NCI-H1105 treated with DMSO at 0.1 percent for 48 hours (cell line): ENCODE measurements around the gene AEBP1.

Experiments
- DNase-seq: peaks from one replicate; lab custom pipeline; 2025; lab: John Stamatoyannopoulos, UW

AEBP1 gene

DNA sequence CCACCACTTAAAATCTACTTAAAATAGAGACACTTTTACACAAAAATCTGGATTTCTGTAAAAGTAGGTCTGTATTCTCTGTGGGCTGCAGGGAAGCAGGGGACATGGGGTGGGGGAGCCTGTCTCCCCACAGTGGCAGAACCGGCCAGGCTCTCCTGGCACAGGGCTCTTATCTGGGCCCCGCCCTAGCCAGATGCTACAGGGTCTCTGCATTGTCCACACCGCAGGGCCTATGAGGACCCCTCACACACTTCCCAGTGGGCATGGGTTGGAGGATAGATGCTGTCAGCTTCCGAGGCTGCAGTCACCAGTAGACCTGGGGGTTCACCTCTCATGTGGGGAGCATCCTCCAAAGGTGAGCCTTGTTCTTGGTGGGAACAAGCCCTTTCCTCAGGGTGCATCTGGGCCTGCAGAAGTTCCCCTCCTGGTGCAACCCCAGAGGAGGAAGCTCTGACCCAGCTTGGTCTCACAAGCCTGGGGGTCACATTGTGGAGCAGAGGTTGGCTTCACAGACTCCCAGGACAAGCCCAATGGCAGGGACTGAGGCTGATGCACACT is 52.4 kb downstream of the AEBP1 start:
- no peak for DNase-seq

DNA sequence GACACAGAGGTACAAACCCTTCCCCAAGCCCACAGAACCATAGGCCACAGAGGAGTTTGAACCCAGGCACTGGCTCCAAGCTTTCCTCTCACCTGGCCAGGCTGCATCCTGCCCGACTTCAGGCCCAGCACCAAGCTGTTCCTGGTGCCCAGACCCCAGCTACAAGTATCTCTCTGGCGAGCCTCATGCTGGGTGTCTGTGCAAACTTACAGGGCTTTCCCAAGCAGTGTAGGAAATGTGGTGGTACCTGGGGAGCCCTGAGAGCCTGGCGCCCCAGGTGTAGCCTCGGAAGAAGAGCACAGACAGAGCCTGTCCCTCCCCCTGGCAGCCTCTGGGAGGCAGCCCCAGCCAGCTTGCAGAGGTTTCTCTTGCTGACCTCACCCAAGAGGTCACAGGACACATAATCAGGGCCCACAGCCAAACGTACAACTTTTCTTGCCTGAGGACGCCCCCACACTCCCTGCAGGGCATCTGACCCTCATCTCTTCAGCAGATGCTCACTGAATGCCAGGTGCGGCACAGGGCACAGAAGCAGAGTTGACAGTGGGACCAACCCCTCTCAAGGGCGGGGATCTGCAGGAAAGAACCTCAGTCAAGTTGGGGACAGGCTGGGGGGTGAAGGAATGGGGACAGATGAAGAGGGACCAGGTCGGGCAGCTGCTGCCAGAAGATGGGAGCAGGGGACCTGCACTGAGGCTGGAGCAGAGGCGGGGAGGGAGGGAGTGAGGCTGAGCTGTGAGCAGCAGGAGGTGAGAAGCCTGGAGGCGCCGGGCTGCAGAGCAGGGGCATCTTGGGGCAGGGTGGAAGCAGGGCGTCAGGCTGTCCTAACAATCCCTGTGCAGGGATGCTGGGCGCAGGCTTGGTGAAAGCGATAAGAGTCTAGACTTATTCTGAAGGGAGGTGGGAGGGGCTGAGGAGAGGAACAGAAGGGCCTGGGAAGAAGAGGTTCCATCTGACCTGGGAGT is 53.3 kb downstream of the AEBP1 start:
- no peak for DNase-seq

DNA sequence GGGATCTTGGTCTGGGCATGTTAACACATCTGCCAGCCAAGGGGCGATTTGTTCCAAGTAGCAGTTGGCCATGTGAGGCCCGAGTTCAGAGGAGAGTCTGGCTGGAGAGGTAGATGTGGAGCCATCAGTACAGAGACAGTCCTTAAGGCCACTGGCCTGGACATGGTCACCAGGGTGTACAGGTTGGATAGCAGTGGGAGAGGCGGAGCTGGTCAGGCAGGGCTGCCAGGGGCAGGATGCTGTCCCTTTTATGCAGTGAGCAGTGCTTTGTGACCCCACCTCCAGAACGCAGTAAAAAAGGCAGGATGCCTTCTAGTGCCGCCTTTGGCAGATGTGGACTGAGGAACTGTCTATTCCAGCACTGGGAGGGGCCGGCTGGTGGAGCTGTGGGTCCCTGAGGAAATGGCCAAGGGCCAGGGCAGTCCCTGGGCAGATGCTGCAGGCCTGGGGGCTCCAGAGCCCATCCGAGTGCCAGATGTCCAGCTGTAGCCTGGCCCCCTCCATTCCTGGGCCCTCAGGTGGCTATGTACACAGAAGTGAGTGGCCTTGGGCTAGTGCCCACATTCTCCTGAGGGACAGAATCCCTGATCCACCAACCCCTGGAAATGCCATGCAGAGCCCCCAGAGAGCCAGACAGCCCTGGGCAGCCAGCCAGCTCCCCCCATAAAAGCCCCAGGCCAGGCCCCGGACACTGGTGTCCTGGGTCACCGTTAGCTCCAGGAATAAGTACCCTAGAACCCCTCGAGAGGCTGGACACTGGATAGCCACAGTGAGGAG is 54.1 kb downstream of the AEBP1 start:
- no peak for DNase-seq

DNA sequence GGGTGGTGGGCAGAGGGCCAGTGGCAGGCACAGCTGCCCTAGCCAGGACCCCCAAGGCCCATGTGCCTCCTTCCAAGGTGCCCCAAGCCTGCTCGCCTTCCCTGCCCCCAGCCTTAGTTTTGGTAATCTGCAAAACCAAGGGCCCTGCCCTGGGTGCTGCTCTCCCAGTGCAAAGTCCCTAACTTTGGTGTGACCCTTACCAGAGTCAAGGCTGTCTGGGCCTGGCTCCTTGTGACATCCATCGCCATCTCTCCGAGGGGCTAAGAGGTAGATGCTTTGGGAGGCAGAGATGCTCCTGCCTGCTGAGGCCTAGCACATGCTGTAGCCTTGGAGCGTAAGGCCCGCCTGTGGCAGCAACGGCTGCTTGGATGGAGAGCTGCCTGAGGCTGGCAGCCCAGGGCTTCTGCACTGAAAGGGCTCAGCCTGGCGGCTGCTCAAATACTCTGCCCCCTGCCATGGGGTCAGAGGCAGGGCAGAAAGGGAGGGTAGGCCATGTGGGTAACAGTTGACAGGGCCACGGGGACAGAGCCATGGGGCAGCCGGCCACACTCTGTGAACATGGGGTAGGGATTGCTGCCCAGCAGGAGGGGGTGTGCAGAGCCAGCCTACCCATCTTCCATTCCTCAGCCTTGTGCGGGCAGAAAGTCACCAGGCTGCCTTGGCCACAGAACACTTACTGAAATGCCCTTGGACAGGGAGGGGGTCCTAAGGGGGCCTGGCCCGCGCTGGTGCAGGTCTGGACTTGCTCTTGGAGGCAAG is 54.9 kb downstream of the AEBP1 start:
- no peak for DNase-seq

DNA sequence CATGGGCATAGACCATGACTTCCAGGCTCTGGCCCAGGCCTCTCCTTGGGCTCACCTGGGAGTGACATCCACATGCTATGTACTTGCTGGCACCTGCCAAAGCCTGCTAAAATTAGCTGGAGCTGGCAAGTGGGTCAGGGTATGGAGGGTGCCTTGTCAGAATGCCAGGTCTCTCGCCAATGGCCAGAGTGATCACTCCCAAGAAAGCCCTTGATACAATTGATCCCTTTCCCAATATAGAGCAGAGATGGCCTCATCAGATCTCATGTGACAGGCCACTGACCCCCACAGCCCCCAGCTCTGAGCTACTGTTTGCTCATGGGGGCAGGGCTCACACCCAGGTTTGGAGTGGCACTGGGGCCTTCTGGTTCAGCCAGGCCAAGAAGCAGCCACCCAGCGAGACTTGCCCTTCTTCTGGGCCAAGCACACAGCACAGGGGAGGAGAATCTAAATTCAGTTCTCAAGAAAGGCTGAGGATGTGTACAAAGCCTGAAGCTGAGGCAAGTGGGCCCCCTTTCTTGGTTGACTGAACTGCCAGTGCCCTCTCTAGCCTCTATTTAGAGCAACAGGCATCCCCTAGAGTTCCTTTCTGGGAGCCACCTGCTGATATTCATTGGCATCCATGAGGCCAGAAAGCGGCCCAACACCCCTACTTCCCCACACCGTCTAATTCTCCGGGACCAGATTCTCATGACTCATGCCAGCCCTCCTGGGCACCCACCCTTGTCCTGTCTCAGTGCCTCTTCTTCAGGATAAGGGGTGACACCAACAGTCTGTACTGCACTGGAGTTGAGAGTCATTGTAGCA is 55.9 kb downstream of the AEBP1 start:
- DNase-seq, result no peak

DNA sequence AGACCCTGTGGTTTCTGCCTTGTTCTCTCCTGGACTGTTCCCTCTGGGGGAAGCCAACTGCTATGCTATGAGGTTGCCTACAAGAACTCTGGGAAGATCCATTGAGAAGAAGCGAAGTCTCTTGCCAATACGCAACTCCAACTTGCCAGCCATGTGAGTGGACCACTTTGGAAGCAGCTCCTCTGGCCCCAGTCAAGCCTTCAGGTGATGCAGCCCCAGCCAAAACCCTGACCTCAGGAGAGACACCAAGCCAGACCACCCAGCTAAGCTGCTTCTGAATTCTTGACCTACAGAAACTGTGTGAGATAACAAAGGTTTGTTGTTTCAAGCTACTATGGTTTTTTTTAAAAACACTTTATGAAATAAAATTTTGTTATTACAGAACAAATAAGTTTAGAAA is 57.2 kb downstream of the AEBP1 start:
- no peak for DNase-seq

DNA sequence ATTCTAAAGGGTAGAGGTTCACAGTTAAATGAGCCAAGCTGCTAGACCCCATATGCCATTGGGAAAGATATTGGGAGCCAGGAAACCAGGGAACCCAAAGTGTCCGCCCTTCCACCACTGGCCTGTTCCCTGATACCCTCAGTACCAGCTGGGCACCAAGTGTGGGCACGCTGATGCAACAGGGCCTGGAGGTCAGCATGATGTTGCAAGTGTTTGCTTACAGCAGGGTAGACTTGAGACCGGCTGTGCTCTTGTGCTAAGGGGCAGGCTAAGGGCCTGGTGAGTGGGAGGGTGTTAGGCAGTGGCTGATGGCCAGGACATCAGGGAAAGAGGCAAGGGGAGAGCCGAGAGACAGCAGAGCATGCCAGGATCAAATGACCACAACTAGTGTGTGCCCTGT is 58.0 kb downstream of the AEBP1 start:
- no peak for DNase-seq

DNA sequence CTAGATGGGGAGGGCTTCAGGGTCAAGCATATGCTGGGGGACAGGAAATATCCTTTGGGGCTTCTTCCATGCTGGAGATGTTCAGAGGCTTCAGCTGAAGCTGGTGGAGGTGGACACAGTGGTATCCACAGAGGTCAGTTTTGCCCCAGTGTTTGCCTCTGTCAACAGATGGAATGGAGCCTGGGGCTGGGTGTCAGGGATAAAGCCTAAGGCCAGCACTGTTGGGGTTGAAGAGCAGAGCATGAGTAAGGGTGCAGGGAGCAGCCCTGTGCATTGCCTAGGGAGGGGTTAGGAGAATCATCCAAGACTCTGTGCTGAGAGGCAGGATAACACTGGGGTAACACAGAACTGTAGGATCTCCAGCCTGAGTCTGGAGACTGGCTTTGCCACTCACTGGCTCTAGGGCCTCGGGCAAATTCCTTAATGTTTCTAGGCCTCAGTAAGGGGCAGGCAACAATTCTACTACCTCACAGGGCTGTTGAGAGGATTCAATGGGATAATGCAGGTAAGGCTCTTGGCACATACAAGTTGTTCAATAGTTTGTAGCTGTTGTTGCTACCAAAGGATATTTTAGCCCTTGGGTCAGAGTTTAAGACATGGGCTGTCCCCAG is 58.7 kb downstream of the AEBP1 start:
- DNase-seq, result no peak

DNA sequence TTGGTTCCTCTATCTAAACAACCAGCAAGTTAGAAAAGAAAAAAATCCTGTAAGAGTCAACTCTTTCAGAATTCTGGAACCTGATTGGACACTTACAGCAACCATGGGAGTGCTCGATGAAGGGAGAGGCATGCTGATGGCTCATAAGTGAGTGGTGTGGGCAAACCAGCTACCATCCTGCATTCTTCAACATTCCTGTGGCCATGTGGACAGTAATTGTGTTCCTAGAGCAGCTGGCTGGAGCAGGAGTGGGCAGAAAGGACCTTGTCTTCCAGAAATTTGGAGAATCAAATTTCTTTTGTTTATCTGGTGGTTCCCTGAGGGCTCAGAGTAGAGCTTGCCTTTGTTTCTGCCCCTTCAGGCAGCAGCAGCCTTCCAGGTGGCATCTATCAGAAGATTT is 59.4 kb downstream of the AEBP1 start:
- no peak for DNase-seq
